Measurements from ENCODE around the gene TTL. TPM values are rescaled to one million over a fixed set of nuclear protein-coding genes. Genes with fewer than 3 reads are reported as not detected.
"Not testable (repeated sequence)": the region's sequence is repeated elsewhere in the genome, so short reads cannot be mapped to it uniquely, and the experiment has no call there.

The TTL gene
- total RNA-seq, 6 experiments from 2014 or later = 48.4 to 65.1 (median 55.1) TPM

DNA sequence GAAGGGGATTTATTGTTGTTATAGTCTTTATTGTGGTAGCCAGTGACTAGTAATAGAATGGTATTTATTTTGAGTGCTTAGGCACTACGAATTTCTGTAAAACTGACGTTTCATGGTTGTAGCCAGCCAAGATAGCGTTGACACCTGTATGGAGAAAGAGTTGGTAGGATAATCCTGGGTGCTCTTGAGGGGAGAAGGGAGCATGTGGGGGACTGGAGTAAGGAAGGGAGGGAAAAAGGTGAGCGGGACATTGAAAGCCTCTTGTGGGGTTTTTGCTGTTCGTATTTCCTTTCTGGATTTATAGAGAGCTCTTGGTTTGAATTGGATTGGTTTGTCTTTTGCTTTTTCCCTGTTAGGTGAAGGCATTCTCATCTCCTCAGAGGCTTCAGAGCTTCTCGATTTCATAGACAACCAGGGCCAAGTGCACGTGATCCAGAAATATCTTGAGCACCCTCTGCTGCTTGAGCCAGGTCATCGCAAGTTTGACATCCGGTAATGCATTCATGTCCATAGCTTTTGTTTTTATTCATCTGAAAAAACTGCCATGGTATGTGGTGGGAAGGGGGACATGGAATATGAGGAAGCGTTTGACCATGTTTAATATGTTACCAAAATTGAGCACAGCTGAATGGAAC is 19.0 kb downstream of the TTL start:
- not testable (repeated sequence) for H3K27ac Mint-ChIP-seq

DNA sequence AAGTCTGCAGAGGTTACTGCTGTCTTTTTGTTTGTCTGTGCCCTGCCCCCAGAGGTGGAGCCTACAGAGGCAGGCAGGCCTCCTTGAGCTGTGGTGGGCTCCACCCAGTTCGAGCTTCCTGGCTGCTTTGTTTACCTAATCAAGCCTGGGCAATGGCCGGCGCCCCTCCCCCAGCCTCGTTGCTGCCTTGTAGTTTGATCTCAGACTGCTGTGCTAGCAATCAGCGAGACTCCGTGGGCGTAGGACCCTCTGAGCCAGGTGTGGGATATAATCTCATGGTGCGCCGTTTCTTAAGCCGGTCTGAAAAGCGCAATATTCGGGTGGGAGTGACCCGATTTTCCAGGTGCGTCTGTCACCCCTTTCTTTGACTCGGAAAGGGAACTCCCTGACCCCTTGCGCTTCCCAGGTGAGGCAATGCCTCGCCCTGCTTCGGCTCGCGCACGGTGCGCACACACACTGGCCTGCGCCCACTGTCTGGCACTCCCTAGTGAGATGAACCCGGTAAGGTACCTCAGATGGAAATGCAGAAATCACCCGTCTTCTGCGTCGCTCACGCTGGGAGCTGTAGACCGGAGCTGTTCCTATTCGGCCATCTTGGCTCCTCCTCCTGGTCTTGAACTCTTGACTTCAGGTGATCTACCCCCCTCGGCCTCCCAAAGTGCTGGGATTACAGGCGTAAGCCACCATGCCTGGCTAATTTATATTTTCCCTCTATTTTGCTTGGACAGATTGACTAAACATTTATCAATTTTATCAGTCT is 27.5 kb downstream of the TTL start:
- H3K4me1 Mint-ChIP-seq (ENCODE audit: low read depth); H3K27me3 Mint-ChIP-seq (ENCODE audit: insufficient read depth); DNase-seq; H3K27ac Mint-ChIP-seq; H3K9me3 Mint-ChIP-seq; H3K4me3 Mint-ChIP-seq: not testable (repeated sequence)
- peaks cover 13% of the 10 kb centered on the region for H3K36me3 Mint-ChIP-seq (ENCODE audit: low read depth)

More for the DNA sequence above, 19.0 kb downstream of the TTL start:
- not testable (repeated sequence) for H3K4me1 Mint-ChIP-seq (ENCODE audit: low read depth); H3K9me3 Mint-ChIP-seq; H3K4me3 Mint-ChIP-seq; H3K27me3 Mint-ChIP-seq (ENCODE audit: insufficient read depth)
- TF ChIP-seq, protein P1, sequence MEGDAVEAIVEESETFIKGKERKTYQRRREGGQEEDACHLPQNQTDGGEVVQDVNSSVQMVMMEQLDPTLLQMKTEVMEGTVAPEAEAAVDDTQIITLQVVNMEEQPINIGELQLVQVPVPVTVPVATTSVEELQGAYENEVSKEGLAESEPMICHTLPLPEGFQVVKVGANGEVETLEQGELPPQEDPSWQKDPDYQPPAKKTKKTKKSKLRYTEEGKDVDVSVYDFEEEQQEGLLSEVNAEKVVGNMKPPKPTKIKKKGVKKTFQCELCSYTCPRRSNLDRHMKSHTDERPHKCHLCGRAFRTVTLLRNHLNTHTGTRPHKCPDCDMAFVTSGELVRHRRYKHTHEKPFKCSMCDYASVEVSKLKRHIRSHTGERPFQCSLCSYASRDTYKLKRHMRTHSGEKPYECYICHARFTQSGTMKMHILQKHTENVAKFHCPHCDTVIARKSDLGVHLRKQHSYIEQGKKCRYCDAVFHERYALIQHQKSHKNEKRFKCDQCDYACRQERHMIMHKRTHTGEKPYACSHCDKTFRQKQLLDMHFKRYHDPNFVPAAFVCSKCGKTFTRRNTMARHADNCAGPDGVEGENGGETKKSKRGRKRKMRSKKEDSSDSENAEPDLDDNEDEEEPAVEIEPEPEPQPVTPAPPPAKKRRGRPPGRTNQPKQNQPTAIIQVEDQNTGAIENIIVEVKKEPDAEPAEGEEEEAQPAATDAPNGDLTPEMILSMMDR (IDR thresholded peaks at IDR 0.05) = peak; percentile 58
- DNase-seq = peak; percentile 40
- peaks cover 15% of the 10 kb centered on the region for H3K36me3 Mint-ChIP-seq (ENCODE audit: low read depth)

DNA sequence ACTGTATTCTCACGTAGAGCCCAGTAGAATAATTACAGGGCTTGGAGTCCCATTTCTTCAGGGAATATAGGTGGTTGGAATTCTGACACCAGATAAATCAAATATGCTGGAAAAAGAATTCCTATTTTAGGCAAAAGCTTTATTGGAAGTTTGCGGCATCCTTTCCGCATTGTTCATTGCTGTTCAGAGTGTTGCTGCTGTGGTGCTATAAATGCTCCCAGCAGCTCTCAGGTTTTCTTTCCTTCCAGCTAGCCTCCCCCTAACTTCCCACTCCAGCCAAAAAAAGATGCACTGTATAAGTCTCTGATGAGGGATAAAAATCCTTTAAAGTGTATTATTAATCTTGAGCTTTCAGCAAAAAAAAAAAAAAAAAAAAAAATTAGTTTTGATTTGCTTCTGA is 34.8 kb downstream of the TTL start:
- TF ChIP-seq, protein P1 (IDR thresholded peaks at IDR 0.05) = no peak
- H3K4me1 Mint-ChIP-seq (ENCODE audit: low read depth) = no peaks in the 10 kb centered on the region
- DNase-seq = no peak
- H3K9me3 Mint-ChIP-seq = peaks cover 9% of the 10 kb centered on the region; the same call in 1 of the 2 replicates
- H3K27ac Mint-ChIP-seq = no peak overlapping the region
- H3K36me3 Mint-ChIP-seq (ENCODE audit: low read depth) = peaks cover 42% of the 10 kb centered on the region
- no peaks in the 10 kb centered on the region for H3K27me3 Mint-ChIP-seq (ENCODE audit: insufficient read depth)
- H3K4me3 Mint-ChIP-seq = no peak overlapping the region

DNA sequence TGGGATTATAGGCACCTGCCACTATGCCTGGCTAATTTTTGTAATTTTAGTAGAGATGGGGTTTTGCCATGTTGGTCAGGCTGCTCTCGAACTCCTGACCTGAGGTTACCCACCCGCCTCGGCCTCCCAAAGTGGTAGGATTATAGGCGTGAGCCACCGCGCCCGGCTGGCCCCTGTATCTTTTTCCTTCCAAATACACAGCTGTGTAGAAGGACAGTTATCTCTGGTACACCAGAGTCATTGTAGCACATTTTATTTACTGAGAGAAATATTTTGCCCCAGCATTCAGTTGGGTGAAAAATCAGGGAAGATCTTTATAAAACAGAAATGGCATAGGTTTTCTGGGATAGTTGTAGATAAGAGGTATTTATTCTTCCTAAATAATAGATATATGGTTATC is 36.9 kb downstream of the TTL start:
- DNase-seq = no peak
- TF ChIP-seq, protein P1 (IDR thresholded peaks at IDR 0.05) = no peak
- Mint-ChIP-seq H3K27me3 (ENCODE audit: insufficient read depth) (no peaks in the 10 kb centered on the region), H3K4me1 (ENCODE audit: low read depth) (no peaks in the 10 kb centered on the region), H3K4me3 (no peak overlapping the region), H3K36me3 (ENCODE audit: low read depth) (peaks cover 60% of the 10 kb centered on the region), H3K9me3 (peaks cover 9% of the 10 kb centered on the region; the same call in 1 of the 2 replicates), H3K27ac (no peak overlapping the region)

DNA sequence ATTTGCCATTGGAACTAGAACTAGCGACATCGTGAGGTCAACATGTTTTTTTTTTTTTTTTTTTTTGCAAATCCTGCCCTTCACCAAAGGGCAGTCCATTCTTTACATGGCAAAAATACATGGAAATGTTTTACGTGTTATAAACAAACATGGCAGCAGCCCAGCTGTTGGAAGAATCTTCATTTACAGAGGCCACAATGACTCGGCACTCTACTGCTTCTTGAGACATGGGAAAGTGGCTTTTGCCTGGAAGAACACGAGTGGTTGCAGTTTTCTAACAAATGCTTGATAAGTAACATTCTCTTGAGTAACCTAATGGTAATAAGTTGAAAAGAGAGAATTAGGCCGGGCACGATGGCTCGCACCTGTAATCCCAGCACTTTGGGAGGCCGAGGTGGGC is 37.5 kb downstream of the TTL start:
- Mint-ChIP-seq H3K4me1 (ENCODE audit: low read depth) (no peaks in the 10 kb centered on the region), H3K9me3 (peaks cover 8% of the 10 kb centered on the region; the same call in 1 of the 2 replicates), H3K27me3 (ENCODE audit: insufficient read depth) (no peaks in the 10 kb centered on the region), H3K4me3 (no peak overlapping the region), H3K36me3 (ENCODE audit: low read depth) (peaks cover 61% of the 10 kb centered on the region), H3K27ac (no peak overlapping the region)
- TF ChIP-seq, protein P1 (IDR thresholded peaks at IDR 0.05) = no peak
- DNase-seq = no peak

DNA sequence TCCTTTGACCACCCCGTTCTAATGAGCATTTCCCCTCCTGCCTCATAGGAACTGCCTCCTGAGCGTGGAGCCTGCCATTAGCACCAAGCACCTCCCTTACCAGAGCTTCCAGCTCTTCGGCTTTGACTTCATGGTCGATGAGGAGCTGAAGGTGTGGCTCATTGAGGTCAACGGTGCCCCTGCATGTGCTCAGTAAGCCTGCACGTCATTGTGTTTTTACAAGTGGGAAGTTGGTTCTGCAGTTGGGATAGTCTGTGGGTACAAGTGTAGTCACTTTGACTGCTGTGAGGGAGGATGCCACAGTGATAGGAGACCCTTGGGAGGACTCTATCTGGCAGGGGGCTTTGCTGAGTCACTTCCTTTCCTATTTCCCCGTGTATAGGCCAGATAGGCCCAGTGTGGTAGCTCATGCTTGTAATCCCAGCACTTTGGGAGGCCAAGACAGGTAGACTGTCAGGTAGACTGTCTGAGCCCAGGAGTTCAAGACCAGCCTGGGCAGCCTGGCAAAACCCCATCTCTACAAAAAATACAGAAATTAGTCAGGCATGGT is 38.4 kb downstream of the TTL start:
- no peak overlapping the region for H3K27ac Mint-ChIP-seq
- H3K27me3 Mint-ChIP-seq (ENCODE audit: insufficient read depth) = no peaks in the 10 kb centered on the region
- peaks cover 56% of the 10 kb centered on the region for H3K36me3 Mint-ChIP-seq (ENCODE audit: low read depth)
- DNase-seq = no peak
- H3K4me3 Mint-ChIP-seq = no peak overlapping the region
- H3K9me3 Mint-ChIP-seq = peaks cover 2% of the 10 kb centered on the region; the same call in 1 of the 2 replicates
- H3K4me1 Mint-ChIP-seq (ENCODE audit: low read depth) = no peaks in the 10 kb centered on the region
- TF ChIP-seq, protein P1 (IDR thresholded peaks at IDR 0.05) = no peak

Measured in HFFc6 (cell line).